Measurements from ENCODE around the gene COX6B2. TPM values are rescaled to one million over a fixed set of nuclear protein-coding genes. Genes with fewer than 3 reads are reported as not detected.

The COX6B2 gene
- total RNA-seq, 1 experiment from 2014 or later = 3.3 TPM

DNA sequence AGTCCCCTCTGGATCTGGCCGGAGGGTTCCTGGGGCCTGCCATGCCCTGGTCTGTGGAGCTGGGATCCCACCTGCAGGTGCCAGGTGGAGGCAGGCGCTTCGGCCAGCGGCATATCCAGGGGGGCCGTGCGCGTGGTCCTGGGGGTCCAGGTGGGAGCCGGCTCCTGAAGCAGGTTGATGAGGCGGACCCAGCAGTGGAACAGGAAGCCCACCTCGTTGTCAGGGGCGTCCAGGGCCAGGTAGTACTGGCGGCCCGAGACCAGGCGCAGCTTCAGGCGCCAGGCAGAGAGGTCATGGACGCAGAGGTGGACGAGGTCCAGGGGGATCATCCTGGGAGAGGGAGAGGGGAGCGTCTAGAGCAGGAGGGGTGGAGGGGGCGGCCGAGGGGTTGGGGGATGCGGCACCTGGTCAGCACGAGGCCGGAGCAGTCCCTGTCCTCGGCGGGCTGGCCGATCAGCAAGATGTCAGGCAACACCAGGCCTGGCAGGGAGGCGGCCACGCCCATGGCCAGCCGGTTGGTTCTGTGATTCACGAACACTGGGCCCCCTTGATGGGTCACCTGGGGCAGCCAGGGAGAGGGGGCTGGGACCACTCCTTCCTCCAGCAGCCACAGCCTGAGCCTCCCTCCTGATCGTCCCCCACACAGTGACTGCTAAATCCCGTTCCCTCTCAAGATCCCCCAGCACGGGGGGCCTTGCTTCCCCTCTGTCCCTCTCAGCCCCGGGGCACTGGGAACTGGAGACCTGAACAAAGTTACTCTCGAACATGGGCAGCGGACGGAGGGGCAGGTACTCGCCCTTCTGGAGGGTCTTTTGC lies 7.9 kb upstream of the COX6B2 start:
- Histone ChIP-seq H3K4me3 (no peak overlapping the region), H4K20me1 (ENCODE audit: insufficient read depth) (no peaks in the 10 kb centered on the region), H3F3A (ENCODE audit: insufficient read depth, low read depth) (peaks cover 15% of the 10 kb centered on the region; the same call in 1 of the 2 replicates), H3K36me3 (ENCODE audit: low read depth) (no peaks in the 10 kb centered on the region), H3K27ac (no peak overlapping the region), H3K9me2 (ENCODE audit: insufficient read depth) (no peaks in the 10 kb centered on the region), H3K4me1 (replicated peaks; ENCODE audit: insufficient read depth) (no peaks in the 10 kb centered on the region), H3K9me3 (ENCODE audit: insufficient read depth, low read depth) (no peaks in the 10 kb centered on the region), H3K79me2 (ENCODE audit: low read depth) (no peaks in the 10 kb centered on the region), H3K27me3 (ENCODE audit: insufficient read depth, low read depth) (no peaks in the 10 kb centered on the region), H2AFZ (no peak overlapping the region), H3K4me2 (no peak overlapping the region)
- BruUV-seq (replicated peaks) = no TSS peak
- TF ChIP-seq, protein P1, sequence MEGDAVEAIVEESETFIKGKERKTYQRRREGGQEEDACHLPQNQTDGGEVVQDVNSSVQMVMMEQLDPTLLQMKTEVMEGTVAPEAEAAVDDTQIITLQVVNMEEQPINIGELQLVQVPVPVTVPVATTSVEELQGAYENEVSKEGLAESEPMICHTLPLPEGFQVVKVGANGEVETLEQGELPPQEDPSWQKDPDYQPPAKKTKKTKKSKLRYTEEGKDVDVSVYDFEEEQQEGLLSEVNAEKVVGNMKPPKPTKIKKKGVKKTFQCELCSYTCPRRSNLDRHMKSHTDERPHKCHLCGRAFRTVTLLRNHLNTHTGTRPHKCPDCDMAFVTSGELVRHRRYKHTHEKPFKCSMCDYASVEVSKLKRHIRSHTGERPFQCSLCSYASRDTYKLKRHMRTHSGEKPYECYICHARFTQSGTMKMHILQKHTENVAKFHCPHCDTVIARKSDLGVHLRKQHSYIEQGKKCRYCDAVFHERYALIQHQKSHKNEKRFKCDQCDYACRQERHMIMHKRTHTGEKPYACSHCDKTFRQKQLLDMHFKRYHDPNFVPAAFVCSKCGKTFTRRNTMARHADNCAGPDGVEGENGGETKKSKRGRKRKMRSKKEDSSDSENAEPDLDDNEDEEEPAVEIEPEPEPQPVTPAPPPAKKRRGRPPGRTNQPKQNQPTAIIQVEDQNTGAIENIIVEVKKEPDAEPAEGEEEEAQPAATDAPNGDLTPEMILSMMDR (conservative IDR thresholded peaks at IDR 0.05) = no peak
- no peak for TF ChIP-seq EZH2 (IDR thresholded peaks at IDR 0.05; ENCODE audit: low read depth)
- no peak for DNase-seq
- ChIA-PET CTCF (no interaction called here), POLR2A (ENCODE audit: unreplicated experiment) (interaction anchor here (0.6 kb wide), 1 partner anchor 22 kb away, joined by 5 read pairs; the partner anchor contains the start of gene TMEM238)
- intact Hi-C loops (cut with micrococcal nuclease; ENCODE audit: unreplicated experiment) = no loop called here

GRCh38 chr19:55360902-55361301 lies 6.4 kb upstream of the COX6B2 start:
- Histone ChIP-seq H3K9me3 (ENCODE audit: insufficient read depth, low read depth) (no peaks in the 10 kb centered on the region), H3K9me2 (ENCODE audit: insufficient read depth) (no peaks in the 10 kb centered on the region), H3F3A (ENCODE audit: insufficient read depth, low read depth) (peaks cover 17% of the 10 kb centered on the region; the same call in 1 of the 2 replicates), H3K79me2 (ENCODE audit: low read depth) (no peaks in the 10 kb centered on the region), H2AFZ (no peak overlapping the region), H3K4me3 (no peak overlapping the region), H3K27ac (no peak overlapping the region), H3K27me3 (ENCODE audit: insufficient read depth, low read depth) (peaks cover 5% of the 10 kb centered on the region), H3K4me2 (no peak overlapping the region), H3K36me3 (ENCODE audit: low read depth) (no peaks in the 10 kb centered on the region), H4K20me1 (ENCODE audit: insufficient read depth) (no peaks in the 10 kb centered on the region), H3K4me1 (replicated peaks; ENCODE audit: insufficient read depth) (no peaks in the 10 kb centered on the region)
- ChIA-PET CTCF (no interaction called here), POLR2A (ENCODE audit: unreplicated experiment) (no interaction called here)
- DNase-seq = no peak
- BruUV-seq (replicated peaks) = no TSS peak
- TF ChIP-seq EZH2 (IDR thresholded peaks at IDR 0.05; ENCODE audit: low read depth) = no peak
- TF ChIP-seq, protein P1 (conservative IDR thresholded peaks at IDR 0.05) = no peak
- intact Hi-C loops (cut with micrococcal nuclease; ENCODE audit: unreplicated experiment) = no loop called here

DNA sequence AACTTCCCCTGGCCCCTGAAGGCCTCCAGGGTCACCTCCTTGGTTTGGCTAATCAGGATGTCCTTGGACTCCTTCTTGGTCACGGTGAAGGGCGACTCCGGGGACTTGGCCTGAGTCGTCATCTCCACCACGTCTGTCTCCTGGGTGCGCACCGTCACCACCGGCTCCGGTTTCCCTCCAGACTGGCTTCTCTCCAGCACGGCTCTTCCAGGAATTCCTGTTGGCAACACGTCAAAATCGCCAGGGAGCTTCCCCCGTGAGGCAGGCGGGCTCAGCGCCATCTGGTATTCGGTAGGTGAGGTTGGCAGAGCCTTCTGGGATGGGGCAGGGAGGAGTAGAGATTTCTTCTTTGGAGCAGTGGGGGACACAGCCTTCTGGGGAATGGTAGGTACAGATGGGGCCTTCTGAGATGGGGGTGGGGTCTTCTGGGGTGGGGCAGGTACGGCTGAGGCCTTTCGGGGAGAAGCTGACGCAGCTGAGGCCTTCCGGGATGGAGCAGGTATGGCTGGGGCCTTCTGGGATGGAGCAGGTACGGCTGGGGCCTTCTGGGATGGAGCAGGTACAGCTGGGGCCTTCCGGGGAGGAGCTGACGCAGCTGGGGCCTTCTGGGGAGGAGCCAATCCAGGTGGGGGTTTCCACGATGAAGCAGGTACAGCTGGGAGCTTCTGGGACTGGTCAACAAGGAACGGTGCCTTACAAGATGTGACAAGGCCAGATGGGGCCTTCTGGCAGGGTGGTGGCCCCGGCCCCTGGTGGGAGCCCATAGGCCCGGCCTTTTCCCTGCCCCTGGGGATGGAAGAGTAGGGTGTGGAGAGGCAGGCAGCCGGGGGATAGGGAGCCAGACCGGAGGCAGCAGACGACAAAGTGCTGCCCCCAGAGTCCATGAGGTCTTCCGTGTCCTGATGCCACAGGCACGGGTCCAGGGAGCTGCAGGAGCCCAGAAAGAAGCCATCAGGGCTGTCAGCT lies 4.7 kb upstream of the COX6B2 start:
- POLR2A ChIA-PET (ENCODE audit: unreplicated experiment) = interaction anchor here (0.5 kb wide), 1 partner anchor 116 kb away, joined by 3 read pairs; no protein-coding TSS in a partner anchor
- Histone ChIP-seq H3K4me2 (no peak overlapping the region), H2AFZ (no peak overlapping the region), H4K20me1 (ENCODE audit: insufficient read depth) (no peaks in the 10 kb centered on the region), H3K27ac (no peak overlapping the region), H3K9me3 (ENCODE audit: insufficient read depth, low read depth) (no peaks in the 10 kb centered on the region), H3K27me3 (ENCODE audit: insufficient read depth, low read depth) (peaks cover 5% of the 10 kb centered on the region), H3K9me2 (ENCODE audit: insufficient read depth) (no peaks in the 10 kb centered on the region), H3F3A (ENCODE audit: insufficient read depth, low read depth) (peaks cover 18% of the 10 kb centered on the region), H3K4me3 (no peak overlapping the region), H3K79me2 (ENCODE audit: low read depth) (no peaks in the 10 kb centered on the region), H3K36me3 (ENCODE audit: low read depth) (no peaks in the 10 kb centered on the region), H3K4me1 (replicated peaks; ENCODE audit: insufficient read depth) (peaks cover 6% of the 10 kb centered on the region; the same call in 1 of the 2 replicates)
- no TSS peak for BruUV-seq (replicated peaks)
- CTCF ChIA-PET = no interaction called here
- intact Hi-C loops (cut with micrococcal nuclease; ENCODE audit: unreplicated experiment) = no loop called here
- DNase-seq = no peak
- TF ChIP-seq EZH2 (IDR thresholded peaks at IDR 0.05; ENCODE audit: low read depth) = no peak
- TF ChIP-seq, protein P1 (conservative IDR thresholded peaks at IDR 0.05) = no peak

Measured in PC-9 (cell line).